Parathyroid adenoma (tissue), 2 donors: ENCODE results near the gene SLC8A1.

Source experiments
- H2AFZ ChIP-seq: fragments of 300-600 bp; sonication (generic); one replicate; pipeline ENCODE4 v1.7.0; 2017; ENCODE audit warnings: antibody characterized with exemption, mild to moderate bottlenecking
- H3K27ac ChIP-seq: fragments of 300-600 bp; sonication (generic); one replicate; pipeline ENCODE4 v1.7.0; 2017
- H3K27me3 ChIP-seq: fragments of 300-600 bp; sonication (generic); one replicate; pipeline ENCODE4 v1.7.0; 2017; ENCODE audit warnings: low read length; ENCODE audit not compliant: control insufficient read depth, insufficient read depth
- H3K36me3 ChIP-seq: fragments of 300-600 bp; sonication (generic); one replicate; pipeline ENCODE4 v1.7.0; 2017; ENCODE audit warnings: low read length; ENCODE audit not compliant: control insufficient read depth, insufficient read depth
- H3K4me1 ChIP-seq: fragments of 300-600 bp; sonication (generic); one replicate; pipeline ENCODE4 v1.7.0; 2017; ENCODE audit warnings: control low read depth
- H3K4me2 ChIP-seq: fragments of 300-600 bp; sonication (generic); one replicate; pipeline ENCODE4 v1.7.0; 2017; ENCODE audit warnings: low read length
- H3K4me3 ChIP-seq: fragments of 300-600 bp; sonication (generic); one replicate; pipeline ENCODE4 v1.7.0; 2017; ENCODE audit warnings: low read depth, low read length
- H3K79me2 ChIP-seq: fragments of 300-600 bp; sonication (generic); one replicate; pipeline ENCODE4 v1.7.0; 2017; ENCODE audit warnings: control low read depth
- H3K9ac ChIP-seq: fragments of 300-600 bp; sonication (generic); one replicate; pipeline ENCODE4 v1.7.0; 2017; ENCODE audit warnings: mild to moderate bottlenecking
- H3K9me3 ChIP-seq: fragments of 300-600 bp; sonication (generic); one replicate; pipeline ENCODE4 v1.7.0; 2017; ENCODE audit warnings: low read length; ENCODE audit not compliant: control insufficient read depth
- TF ChIP-seq, protein P1 (sequence below): fragments of 300-600 bp; sonication (generic); IDR thresholded peaks from one replicate; pipeline ENCODE4 v1.7.0; 2017; ENCODE audit warnings: antibody characterized with exemption, mild to moderate bottlenecking
- donor health status: primary hyperparathyroidism.

SLC8A1 gene

DNA sequence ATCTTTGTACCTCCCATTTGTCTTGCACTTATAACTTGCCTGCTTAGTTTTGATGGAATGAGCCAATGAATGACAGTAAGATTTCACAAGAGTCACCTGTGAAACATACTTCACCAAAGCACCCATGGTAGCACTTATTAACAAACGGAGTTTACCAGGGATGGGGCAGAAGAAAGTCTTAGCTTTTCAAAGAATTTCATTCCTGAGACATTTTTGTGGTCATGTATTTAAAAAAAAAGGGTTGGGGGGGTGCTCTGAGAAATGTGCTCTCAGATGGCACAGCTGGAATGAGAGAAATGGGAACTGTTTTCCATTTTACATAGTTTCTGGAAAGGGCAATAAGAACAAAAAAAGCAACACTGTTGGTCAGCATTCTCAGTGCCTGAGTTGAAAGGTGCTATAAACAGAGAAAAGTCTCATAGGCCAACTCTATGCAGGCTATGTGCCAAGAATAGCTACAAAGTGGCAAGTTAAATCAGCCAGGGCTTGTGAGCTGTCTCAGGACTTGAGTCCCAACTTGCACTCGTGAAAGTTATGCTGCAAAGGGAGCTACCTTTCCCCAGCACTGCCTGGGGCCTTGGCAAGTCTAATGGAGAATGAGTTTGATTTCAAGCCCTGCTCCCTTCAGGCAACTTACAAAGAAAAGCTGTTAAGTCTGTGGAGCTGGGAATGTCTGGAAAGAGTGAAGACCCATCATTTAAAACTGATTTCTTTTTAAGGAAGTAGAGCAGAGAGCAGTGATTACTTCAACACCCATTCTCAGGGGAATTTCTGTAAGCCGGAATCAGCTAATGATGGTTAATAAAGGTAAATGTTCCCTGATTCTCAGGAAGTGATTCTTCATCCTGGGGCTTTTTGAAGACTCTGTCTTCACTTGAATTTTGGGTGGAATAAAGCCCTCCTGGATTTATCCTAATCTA lies 170.6 kb downstream of the SLC8A1 start:
- Histone ChIP-seq H3K27ac (no peak overlapping the region), H3K79me2 (no peaks in the 10 kb centered on the region), H3K4me2 (no peak overlapping the region), H3K9me3 (no peaks in the 10 kb centered on the region), H3K9ac (no peak overlapping the region), H3K4me1 (no peaks in the 10 kb centered on the region), H2AFZ (no peak overlapping the region), H3K4me3 (no peak overlapping the region), H3K36me3 (no peaks in the 10 kb centered on the region), H3K27me3 (no peaks in the 10 kb centered on the region)
- TF ChIP-seq, protein P1, sequence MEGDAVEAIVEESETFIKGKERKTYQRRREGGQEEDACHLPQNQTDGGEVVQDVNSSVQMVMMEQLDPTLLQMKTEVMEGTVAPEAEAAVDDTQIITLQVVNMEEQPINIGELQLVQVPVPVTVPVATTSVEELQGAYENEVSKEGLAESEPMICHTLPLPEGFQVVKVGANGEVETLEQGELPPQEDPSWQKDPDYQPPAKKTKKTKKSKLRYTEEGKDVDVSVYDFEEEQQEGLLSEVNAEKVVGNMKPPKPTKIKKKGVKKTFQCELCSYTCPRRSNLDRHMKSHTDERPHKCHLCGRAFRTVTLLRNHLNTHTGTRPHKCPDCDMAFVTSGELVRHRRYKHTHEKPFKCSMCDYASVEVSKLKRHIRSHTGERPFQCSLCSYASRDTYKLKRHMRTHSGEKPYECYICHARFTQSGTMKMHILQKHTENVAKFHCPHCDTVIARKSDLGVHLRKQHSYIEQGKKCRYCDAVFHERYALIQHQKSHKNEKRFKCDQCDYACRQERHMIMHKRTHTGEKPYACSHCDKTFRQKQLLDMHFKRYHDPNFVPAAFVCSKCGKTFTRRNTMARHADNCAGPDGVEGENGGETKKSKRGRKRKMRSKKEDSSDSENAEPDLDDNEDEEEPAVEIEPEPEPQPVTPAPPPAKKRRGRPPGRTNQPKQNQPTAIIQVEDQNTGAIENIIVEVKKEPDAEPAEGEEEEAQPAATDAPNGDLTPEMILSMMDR = no peak

DNA sequence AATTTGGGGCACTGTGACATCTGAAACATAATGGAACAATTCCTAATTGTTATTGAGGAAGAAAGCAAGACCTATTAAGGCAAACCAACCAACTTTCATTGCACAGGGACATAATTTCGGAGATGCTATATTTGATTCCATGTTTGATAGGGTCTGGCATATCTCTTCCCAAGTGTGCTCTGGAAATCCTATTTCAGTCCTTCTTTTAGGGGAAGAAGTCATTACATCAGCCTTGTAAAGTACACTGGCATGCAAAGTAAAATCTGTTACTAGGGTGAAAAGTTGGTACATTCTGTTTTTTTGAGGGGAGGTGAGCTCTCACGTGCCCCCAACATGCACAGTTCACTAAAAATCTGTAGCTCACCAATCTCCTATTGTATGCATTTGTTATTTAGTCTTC lies 172.4 kb downstream of the SLC8A1 start:
- no peaks in the 10 kb centered on the region for H3K27me3 ChIP-seq
- H3K79me2 ChIP-seq = no peaks in the 10 kb centered on the region
- TF ChIP-seq, protein P1 = no peak
- H3K27ac ChIP-seq = no peak overlapping the region
- H3K4me2 ChIP-seq = no peak overlapping the region
- H3K4me1 ChIP-seq = no peaks in the 10 kb centered on the region
- no peaks in the 10 kb centered on the region for H3K9me3 ChIP-seq
- H3K4me3 ChIP-seq = no peak overlapping the region
- H3K36me3 ChIP-seq = no peaks in the 10 kb centered on the region
- H3K9ac ChIP-seq = no peak overlapping the region
- H2AFZ ChIP-seq = no peak overlapping the region

DNA sequence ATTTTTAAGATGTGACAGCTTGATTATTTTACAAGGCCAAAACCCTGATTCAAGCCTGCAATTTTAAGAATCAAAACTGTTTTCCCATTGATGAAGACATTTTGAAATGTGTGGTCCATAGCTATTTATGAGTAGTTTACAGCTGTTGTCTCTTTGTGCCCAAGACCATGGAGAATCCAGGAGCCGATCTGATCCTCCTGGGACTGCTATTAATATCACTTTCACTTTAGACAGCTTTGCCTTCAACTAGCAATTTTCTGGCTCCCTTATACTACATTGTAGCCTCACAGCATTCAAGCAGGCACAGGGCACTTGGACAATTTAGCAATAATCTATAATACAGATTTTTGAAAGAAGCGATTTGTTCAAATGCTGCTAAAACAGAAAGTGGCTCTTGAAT lies 172.9 kb downstream of the SLC8A1 start:
- TF ChIP-seq, protein P1 = no peak
- Histone ChIP-seq H3K27ac (no peak overlapping the region), H3K4me3 (no peak overlapping the region), H3K36me3 (no peaks in the 10 kb centered on the region), H3K9me3 (no peaks in the 10 kb centered on the region), H3K27me3 (no peaks in the 10 kb centered on the region), H3K4me1 (no peaks in the 10 kb centered on the region), H3K79me2 (no peaks in the 10 kb centered on the region), H3K9ac (no peak overlapping the region), H3K4me2 (no peak overlapping the region), H2AFZ (no peak overlapping the region)

DNA sequence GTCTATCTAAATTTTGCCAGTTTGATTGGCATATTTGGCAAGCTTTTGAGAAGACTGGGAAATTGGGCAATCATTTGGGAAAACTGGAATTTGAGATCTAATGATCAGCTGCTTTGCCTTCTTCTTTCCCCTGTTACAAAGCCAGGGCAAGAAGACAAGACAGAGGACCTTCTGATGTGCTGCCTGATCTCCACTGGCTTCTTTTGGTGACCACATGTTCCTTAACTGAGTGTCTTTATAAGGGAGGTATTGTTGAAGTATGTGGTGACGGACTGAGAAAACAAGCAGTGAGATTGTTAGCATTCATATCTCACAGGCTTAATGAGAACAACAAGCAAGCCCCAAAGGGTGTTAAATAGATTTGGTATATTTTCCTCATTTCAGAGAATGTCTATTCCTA lies 175.8 kb downstream of the SLC8A1 start:
- Histone ChIP-seq H3K79me2 (no peaks in the 10 kb centered on the region), H3K4me2 (no peak overlapping the region), H3K27me3 (no peaks in the 10 kb centered on the region), H3K4me1 (no peaks in the 10 kb centered on the region), H3K9ac (no peak overlapping the region), H3K36me3 (no peaks in the 10 kb centered on the region), H3K27ac (no peak overlapping the region), H2AFZ (no peak overlapping the region), H3K4me3 (no peak overlapping the region), H3K9me3 (no peaks in the 10 kb centered on the region)
- TF ChIP-seq, protein P1 = no peak

DNA sequence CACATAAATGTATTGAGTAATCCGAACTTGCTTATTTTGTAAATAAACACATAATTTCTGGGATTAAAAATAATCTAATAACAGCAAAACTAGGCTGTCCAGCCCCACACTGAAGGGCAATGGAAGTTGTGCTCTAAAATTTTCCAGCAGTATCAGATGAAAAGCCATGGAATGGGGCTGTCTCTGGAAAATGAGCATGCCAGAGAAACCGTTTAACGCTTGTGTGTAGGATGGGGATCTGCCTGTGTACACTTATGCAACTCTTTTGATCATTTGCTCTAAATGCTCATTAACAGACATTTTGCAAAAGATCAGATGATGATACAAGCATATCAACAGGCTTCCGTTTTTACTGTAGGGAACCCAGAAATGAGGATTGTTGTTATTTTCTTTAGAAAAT lies 177.6 kb downstream of the SLC8A1 start:
- Histone ChIP-seq H3K9me3 (no peaks in the 10 kb centered on the region), H3K27ac (no peak overlapping the region), H3K4me1 (no peaks in the 10 kb centered on the region), H2AFZ (no peak overlapping the region), H3K36me3 (no peaks in the 10 kb centered on the region), H3K79me2 (no peaks in the 10 kb centered on the region), H3K4me2 (no peak overlapping the region), H3K4me3 (no peak overlapping the region), H3K27me3 (no peaks in the 10 kb centered on the region), H3K9ac (no peak overlapping the region)
- TF ChIP-seq, protein P1 = no peak
